ENCODE measurements around the gene RPRML.

Gene RPRML

DNA sequence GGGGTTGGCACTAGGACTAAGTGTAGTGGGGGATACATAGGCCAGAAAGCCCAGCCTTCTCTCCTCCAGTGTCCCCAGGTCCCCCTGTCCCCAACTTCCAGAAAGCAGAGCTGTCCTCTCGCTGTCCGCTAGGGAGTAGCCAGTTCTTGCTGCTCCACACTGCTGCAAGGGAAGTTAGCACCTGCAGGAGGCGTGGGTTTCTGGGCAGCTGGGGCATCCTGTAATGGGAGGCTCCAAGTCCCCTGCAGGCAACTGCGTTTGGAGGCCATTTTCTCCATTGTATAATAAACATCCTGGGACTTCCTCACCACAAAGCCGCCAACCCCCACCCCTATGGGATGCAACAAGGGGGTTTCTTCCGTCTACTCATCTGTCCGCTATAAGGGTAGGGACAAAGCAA lies 1.7 kb downstream of the RPRML start:
- DNase-seq (ENCODE audit: insufficient read length, low spot score), result no peak
- no peak for FAIRE-seq

DNA sequence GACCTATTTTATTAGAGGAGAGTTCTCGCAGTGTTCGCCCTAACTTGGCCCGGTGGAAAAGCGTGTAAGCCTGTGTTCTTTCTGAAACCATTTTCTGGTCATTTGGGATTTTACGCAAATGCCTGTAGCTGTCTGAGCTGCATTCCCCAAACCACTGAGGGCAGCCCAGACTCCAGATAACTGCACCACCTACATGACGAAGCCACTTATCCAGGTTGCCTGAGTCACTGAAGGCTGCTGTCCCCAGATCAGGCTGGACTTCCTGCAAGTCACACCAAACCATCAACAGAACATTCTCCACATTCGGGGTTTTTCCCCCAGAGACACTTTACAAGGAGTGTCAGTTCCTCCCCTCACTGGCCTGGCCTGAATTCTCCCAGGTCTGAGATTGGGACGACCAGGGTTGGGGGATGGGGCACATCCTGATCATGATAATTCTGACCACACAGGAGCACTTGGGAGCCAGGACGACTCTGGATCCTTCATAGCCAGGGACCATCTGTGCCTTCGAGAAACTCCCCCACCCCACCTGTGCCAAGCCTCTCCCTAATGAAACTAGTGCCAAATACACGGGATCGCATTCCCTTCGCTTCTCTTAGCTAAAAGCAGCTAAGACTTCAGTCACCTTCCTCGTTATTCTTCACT lies 2.3 kb downstream of the RPRML start:
- FAIRE-seq, result no peak
- TF ChIP-seq POU2F2 (IDR thresholded peaks at IDR 0.05; ENCODE audit: low read depth, low read length) (no peak), PAX5 (IDR thresholded peaks at IDR 0.05; ENCODE audit: insufficient read depth, low read length, severe bottlenecking) (no peak), SPI1 (IDR thresholded peaks at IDR 0.05; ENCODE audit: low read depth, low read length) (no peak), POLR2A (IDR thresholded peaks at IDR 0.05; ENCODE audit: low read depth, low read length) (no peak), POLR2AphosphoS5 (IDR thresholded peaks at IDR 0.05; ENCODE audit: low read depth, low read length) (no peak), TAF1 (IDR thresholded peaks at IDR 0.05; ENCODE audit: low read depth, low read length) (no peak)
- DNase-seq (ENCODE audit: insufficient read length, low spot score), result no peak

More for the DNA sequence above, 1.7 kb downstream of the RPRML start:
- TF ChIP-seq SPI1 (IDR thresholded peaks at IDR 0.05; ENCODE audit: low read depth, low read length), result no peak
- no peak for TF ChIP-seq POLR2AphosphoS5 (IDR thresholded peaks at IDR 0.05; ENCODE audit: low read depth, low read length)
- TF ChIP-seq POLR2A (IDR thresholded peaks at IDR 0.05; ENCODE audit: low read depth, low read length), result no peak
- no peak for TF ChIP-seq PAX5 (IDR thresholded peaks at IDR 0.05; ENCODE audit: insufficient read depth, low read length, severe bottlenecking)
- TF ChIP-seq POU2F2 (IDR thresholded peaks at IDR 0.05; ENCODE audit: low read depth, low read length), result no peak
- no peak for TF ChIP-seq TAF1 (IDR thresholded peaks at IDR 0.05; ENCODE audit: low read depth, low read length)

DNA sequence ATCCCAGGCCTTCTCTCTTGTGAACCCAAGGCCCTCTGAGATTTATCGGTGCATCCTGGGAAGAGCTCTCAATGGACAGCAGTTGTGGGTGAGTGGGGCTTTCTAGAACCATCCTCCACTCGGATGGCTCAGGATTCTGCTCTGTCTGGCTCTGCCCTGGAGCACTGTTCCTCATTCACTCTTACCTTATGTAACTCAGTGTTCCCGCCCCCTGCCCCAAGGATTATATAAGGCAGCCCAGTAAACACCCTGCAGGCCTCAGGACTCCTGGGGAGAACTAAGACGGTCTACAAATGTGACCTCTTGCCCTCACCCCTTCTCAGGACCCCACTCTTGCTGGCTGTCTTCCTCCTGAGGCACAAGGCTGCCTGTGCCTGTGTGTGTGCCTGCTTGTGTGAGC lies 3.8 kb downstream of the RPRML start:
- TF ChIP-seq POLR2A (IDR thresholded peaks at IDR 0.05; ENCODE audit: low read depth, low read length), result no peak
- TF ChIP-seq TAF1 (IDR thresholded peaks at IDR 0.05; ENCODE audit: low read depth, low read length), result no peak
- no peak for TF ChIP-seq POLR2AphosphoS5 (IDR thresholded peaks at IDR 0.05; ENCODE audit: low read depth, low read length)
- no peak for TF ChIP-seq SPI1 (IDR thresholded peaks at IDR 0.05; ENCODE audit: low read depth, low read length)
- no peak for TF ChIP-seq PAX5 (IDR thresholded peaks at IDR 0.05; ENCODE audit: insufficient read depth, low read length, severe bottlenecking)
- TF ChIP-seq POU2F2 (IDR thresholded peaks at IDR 0.05; ENCODE audit: low read depth, low read length), result no peak
- FAIRE-seq (no peak), DNase-seq (ENCODE audit: insufficient read length, low spot score) (no peak)

DNA sequence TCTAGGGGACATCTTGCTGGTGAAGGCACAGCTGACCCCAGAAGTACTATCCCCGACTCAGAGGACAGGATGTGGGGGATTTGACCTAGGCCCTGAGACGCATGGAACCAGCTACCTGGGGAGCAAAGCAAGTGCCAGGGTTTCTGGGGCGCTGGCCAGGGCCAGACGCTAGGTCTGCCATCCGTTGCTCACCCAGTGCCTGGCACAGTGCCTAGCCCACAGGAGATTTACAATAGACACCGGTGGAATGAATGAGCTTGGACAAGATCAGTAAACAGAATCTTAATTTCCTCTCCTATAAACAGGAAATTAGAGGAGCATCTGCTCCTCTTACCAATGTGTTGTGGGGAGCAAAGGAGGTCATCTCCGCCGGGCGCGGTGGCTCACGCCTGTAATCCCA lies 5.0 kb downstream of the RPRML start:
- FAIRE-seq (no peak), DNase-seq (ENCODE audit: insufficient read length, low spot score) (no peak)
- no peak for TF ChIP-seq POU2F2 (IDR thresholded peaks at IDR 0.05; ENCODE audit: low read depth, low read length)
- TF ChIP-seq SPI1 (IDR thresholded peaks at IDR 0.05; ENCODE audit: low read depth, low read length), result no peak

DNA sequence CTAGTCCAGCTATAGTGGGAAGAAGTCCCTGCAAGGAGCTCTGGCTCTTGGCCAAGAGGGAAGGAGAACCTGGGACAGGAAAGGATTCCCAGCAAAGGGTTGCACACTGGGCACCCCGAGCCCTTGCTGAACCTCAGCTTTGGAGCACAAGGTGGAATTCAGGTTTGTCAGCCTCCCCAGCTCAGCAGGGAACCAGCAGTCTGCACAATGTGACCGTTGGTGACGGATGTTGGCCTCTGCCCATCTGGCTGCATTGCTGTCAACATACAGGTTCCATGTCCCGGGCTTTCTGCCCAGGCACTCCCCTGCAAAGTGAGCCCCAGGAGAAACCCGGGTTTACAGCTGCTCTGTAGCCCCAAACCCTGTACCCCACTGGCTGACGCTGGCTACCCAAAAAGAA lies 6.7 kb downstream of the RPRML start:
- no peak for TF ChIP-seq POLR2AphosphoS5 (IDR thresholded peaks at IDR 0.05; ENCODE audit: low read depth, low read length)
- no peak for TF ChIP-seq POU2F2 (IDR thresholded peaks at IDR 0.05; ENCODE audit: low read depth, low read length)
- TF ChIP-seq TAF1 (IDR thresholded peaks at IDR 0.05; ENCODE audit: low read depth, low read length), result no peak
- TF ChIP-seq POLR2A (IDR thresholded peaks at IDR 0.05; ENCODE audit: low read depth, low read length), result no peak
- FAIRE-seq (no peak), DNase-seq (ENCODE audit: insufficient read length, low spot score) (no peak)

DNA sequence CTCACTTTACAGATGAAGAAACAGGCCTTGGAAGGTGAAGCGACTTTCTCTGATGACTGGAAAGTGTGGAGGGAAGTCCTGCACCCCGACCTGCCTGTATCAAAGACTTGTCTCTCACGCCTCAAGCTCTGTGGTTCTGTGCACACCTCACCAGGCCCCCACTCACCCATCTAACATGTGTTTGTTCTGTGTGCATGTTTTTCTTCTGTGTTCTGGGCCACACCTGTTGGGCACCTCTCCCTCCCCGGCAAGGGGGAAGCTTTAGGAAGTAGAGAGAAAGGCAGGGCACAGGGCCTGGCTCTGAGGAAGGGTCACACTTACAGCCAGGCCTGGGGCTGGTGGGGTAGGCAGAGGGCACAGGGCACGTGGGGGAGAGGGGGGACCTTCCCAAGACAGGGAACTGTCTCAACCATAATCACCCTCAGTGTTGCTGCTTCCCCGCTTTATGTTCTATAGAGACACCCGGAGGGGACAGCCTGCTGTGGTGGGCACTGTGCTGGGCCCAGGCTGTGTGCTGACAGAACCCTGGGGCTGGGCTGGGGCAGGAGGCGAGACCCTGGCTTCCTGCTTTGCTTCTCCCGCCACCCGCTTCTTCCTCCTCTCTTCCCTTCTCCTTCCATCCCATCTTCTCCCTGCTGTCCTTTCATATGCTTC lies 7.3 kb downstream of the RPRML start:
- TF ChIP-seq TAF1 (IDR thresholded peaks at IDR 0.05; ENCODE audit: low read depth, low read length), result no peak
- no peak for TF ChIP-seq SPI1 (IDR thresholded peaks at IDR 0.05; ENCODE audit: low read depth, low read length)
- no peak for TF ChIP-seq POLR2AphosphoS5 (IDR thresholded peaks at IDR 0.05; ENCODE audit: low read depth, low read length)
- no peak for TF ChIP-seq POU2F2 (IDR thresholded peaks at IDR 0.05; ENCODE audit: low read depth, low read length)
- TF ChIP-seq PAX5 (IDR thresholded peaks at IDR 0.05; ENCODE audit: insufficient read depth, low read length, severe bottlenecking), result no peak
- no peak for TF ChIP-seq POLR2A (IDR thresholded peaks at IDR 0.05; ENCODE audit: low read depth, low read length)
- FAIRE-seq (no peak), DNase-seq (ENCODE audit: insufficient read length, low spot score) (no peak)

DNA sequence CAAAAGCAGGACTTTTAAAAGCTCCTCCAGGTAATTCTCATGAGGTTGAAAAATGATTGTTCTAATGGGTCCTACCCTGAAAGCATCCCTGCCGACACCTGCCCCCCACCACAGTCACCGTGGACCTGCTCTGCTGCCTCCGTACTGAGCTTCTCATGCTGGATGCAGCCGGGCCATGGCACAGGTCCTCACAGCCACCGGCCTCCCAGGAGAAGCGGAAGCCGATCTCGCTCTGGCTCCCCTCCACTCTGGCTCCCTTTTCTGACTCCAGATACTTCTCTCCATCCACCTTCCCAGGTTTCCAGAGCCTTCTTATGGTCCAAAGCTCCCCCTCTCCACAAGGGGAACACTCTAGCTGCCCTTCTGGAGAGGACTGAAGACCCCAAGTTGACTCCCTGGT lies 10.2 kb downstream of the RPRML start:
- no peak for TF ChIP-seq PAX5 (IDR thresholded peaks at IDR 0.05; ENCODE audit: insufficient read depth, low read length, severe bottlenecking)
- no peak for TF ChIP-seq POLR2A (IDR thresholded peaks at IDR 0.05; ENCODE audit: low read depth, low read length)
- TF ChIP-seq TAF1 (IDR thresholded peaks at IDR 0.05; ENCODE audit: low read depth, low read length), result no peak
- TF ChIP-seq POU2F2 (IDR thresholded peaks at IDR 0.05; ENCODE audit: low read depth, low read length), result no peak
- TF ChIP-seq POLR2AphosphoS5 (IDR thresholded peaks at IDR 0.05; ENCODE audit: low read depth, low read length), result no peak
- no peak for TF ChIP-seq SPI1 (IDR thresholded peaks at IDR 0.05; ENCODE audit: low read depth, low read length)
- FAIRE-seq (no peak), DNase-seq (ENCODE audit: insufficient read length, low spot score) (no peak)

DNA sequence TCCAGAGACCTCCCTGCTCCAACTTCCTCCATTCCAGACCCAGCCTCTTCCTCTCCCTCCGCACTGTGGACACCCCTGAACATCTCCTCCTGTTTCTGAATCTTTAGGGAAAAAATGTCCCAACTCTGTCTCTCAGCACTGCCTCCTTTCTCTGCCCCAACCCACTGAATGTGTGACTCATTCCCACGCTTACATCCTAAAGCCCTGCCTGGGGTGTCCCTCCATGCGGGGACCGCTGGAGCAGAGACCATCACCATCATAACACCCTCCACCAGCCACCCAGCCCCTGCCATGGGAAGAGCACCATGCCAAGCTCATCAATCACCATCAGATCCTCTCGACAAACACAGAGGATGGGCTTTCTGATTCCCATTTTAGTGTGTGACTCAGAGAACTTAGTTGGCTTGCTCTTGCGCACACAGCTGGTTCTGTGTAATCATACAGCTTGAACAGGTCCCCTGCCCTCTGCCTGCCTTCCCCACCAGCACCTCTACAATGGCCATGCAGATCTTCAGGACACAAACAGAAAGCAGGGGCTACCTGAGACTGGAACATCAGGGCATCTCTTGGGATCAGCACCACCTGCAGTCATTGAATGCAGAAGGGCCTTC lies 10.7 kb downstream of the RPRML start:
- TF ChIP-seq POLR2A (IDR thresholded peaks at IDR 0.05; ENCODE audit: low read depth, low read length) (no peak), SPI1 (IDR thresholded peaks at IDR 0.05; ENCODE audit: low read depth, low read length) (no peak), POLR2AphosphoS5 (IDR thresholded peaks at IDR 0.05; ENCODE audit: low read depth, low read length) (no peak), PAX5 (IDR thresholded peaks at IDR 0.05; ENCODE audit: insufficient read depth, low read length, severe bottlenecking) (no peak), POU2F2 (IDR thresholded peaks at IDR 0.05; ENCODE audit: low read depth, low read length) (no peak), TAF1 (IDR thresholded peaks at IDR 0.05; ENCODE audit: low read depth, low read length) (no peak)
- DNase-seq (ENCODE audit: insufficient read length, low spot score), result no peak
- no peak for FAIRE-seq

DNA sequence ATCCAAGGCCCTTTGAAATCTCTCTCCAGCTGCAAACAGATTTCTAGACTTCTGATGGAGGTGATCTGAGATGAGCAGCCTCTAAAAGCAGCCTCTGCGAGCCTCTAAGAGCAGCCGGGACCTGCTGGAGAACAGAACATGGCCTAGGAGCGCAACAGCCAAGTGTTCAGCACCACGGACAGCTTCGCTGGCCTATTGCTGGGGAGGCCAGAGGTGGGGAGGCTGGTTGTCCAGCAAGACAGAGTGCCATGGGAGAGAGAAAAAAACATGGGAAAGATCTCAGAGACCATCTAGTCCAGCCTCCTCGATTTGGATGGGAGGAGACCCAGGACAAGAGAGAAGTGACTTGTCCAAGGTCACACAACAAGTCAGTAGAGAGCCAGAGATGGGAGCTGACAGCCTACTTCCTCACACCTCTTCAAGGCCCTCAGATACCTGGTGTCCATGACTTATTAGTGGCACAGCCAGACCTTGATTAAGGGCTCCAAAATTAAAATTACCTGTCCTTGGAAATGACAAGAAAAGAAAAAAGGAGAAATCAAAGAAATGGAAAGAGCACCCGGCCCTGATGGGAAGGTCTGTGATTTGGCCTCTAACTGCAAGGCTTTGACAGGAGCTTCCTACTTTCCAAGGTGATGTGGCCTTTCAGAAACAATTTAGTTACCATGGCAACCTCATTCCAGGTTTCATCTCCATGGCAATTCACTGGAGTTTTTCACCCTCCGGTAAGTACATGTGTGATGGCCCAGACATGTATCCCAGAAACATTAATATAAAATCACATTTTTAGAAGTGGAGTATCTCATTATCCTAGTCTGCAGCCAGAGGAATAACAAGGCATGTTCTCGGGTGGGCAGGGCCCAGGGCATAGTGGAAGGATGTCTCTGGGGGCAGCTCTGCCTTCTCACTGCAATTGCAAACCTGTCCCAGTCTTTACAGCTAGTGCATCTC lies 14.5 kb downstream of the RPRML start:
- DNase-seq (ENCODE audit: insufficient read length, low spot score), result no peak
- TF ChIP-seq POU2F2 (IDR thresholded peaks at IDR 0.05; ENCODE audit: low read depth, low read length) (no peak), TAF1 (IDR thresholded peaks at IDR 0.05; ENCODE audit: low read depth, low read length) (no peak), PAX5 (IDR thresholded peaks at IDR 0.05; ENCODE audit: insufficient read depth, low read length, severe bottlenecking) (no peak), SPI1 (IDR thresholded peaks at IDR 0.05; ENCODE audit: low read depth, low read length) (no peak), POLR2AphosphoS5 (IDR thresholded peaks at IDR 0.05; ENCODE audit: low read depth, low read length) (no peak), POLR2A (IDR thresholded peaks at IDR 0.05; ENCODE audit: low read depth, low read length) (no peak)
- FAIRE-seq, result no peak

Data from GM12891 (cell line).